Glutamatergic neuron (in vitro differentiated cells): ENCODE results near the gene TAF8. TPM values are rescaled to one million over a fixed set of nuclear protein-coding genes. Genes with fewer than 3 reads are reported as not detected.

Experiments used
- DNase-seq: peaks from one replicate; pipeline ENCODE4 v3.0.0; 2022
- H3K27ac Mint-ChIP-seq: one replicate; pipeline ENCODE4 v1.8.0; 2020; ENCODE audit warnings: mild to moderate bottlenecking, mixed read lengths, inconsistent platforms; ENCODE audit not compliant: unreplicated experiment
- H3K27me3 Mint-ChIP-seq: one replicate; pipeline ENCODE4 v1.8.0; 2020; ENCODE audit warnings: mild to moderate bottlenecking, moderate library complexity, mixed read lengths, inconsistent platforms; ENCODE audit not compliant: unreplicated experiment
- H3K36me3 Mint-ChIP-seq: one replicate; pipeline ENCODE4 v1.8.0; 2020; ENCODE audit warnings: mild to moderate bottlenecking, mixed read lengths, inconsistent platforms; ENCODE audit not compliant: unreplicated experiment
- H3K4me1 Mint-ChIP-seq: one replicate; pipeline ENCODE4 v1.8.0; 2020; ENCODE audit warnings: mild to moderate bottlenecking, low read depth, mixed read lengths, inconsistent platforms; ENCODE audit not compliant: unreplicated experiment
- H3K4me3 Mint-ChIP-seq: one replicate; pipeline ENCODE4 v1.8.0; 2020; ENCODE audit warnings: mild to moderate bottlenecking, mixed read lengths, inconsistent platforms; ENCODE audit not compliant: unreplicated experiment
- H3K9me3 Mint-ChIP-seq: one replicate; pipeline ENCODE4 v1.8.0; 2020; ENCODE audit warnings: mild to moderate bottlenecking, moderate library complexity, mixed read lengths, inconsistent platforms; ENCODE audit not compliant: unreplicated experiment
- CTCF ChIP-seq: fragments of 200-600 bp; sonication (generic); IDR thresholded peaks from one replicate; pipeline ENCODE4 v1.5.0; 2021; ENCODE audit not compliant: partially characterized antibody, unreplicated experiment
- total RNA-seq: library from RNA; stranded (reverse); fragmentation: NEBNext Ultra II Directional; extraction: Animal tissue kit (Norgen Biotek cat#: 25700); gene quantifications from one replicate; pipeline ENCODE4 v1.2.1, GENCODE V29; 2021; ENCODE audit not compliant: unreplicated experiment

Gene TAF8
- total RNA-seq, 1 donor from 2014 or later, result 16.2 TPM

GRCh38 chr6:42113936-42114636 is 63.8 kb downstream of the TAF8 start:
- H3K36me3 Mint-ChIP-seq, result no peaks in the 10 kb centered on the region
- DNase-seq, result no peak
- H3K27ac Mint-ChIP-seq, result no peak overlapping the region
- TF ChIP-seq CTCF, result no peak
- H3K4me3 Mint-ChIP-seq, result no peak overlapping the region
- peaks cover 4% of the 10 kb centered on the region for H3K27me3 Mint-ChIP-seq
- peaks cover 2% of the 10 kb centered on the region for H3K9me3 Mint-ChIP-seq
- H3K4me1 Mint-ChIP-seq, result no peaks in the 10 kb centered on the region

- H3K36me3 Mint-ChIP-seq, result no peaks in the 10 kb centered on the region
- peaks cover 1% of the 10 kb centered on the region for H3K9me3 Mint-ChIP-seq
- DNase-seq, result no peak
- H3K27ac Mint-ChIP-seq, result no peak overlapping the region
- H3K27me3 Mint-ChIP-seq, result peaks cover 4% of the 10 kb centered on the region
- no peaks in the 10 kb centered on the region for H3K4me1 Mint-ChIP-seq
- no peak overlapping the region for H3K4me3 Mint-ChIP-seq
- no peak for TF ChIP-seq CTCF
Measured at GRCh38 chr6:42117843-42118161, 67.5 kb downstream of the TAF8 start.

- Mint-ChIP-seq H3K27ac (no peak overlapping the region), H3K36me3 (no peaks in the 10 kb centered on the region), H3K4me1 (no peaks in the 10 kb centered on the region), H3K27me3 (peaks cover 4% of the 10 kb centered on the region), H3K4me3 (no peak overlapping the region), H3K9me3 (peaks cover 1% of the 10 kb centered on the region)
- DNase-seq, result no peak
- TF ChIP-seq CTCF, result no peak
Measured at GRCh38 chr6:42118162-42119001, 68.1 kb downstream of the TAF8 start.

- H3K9me3 Mint-ChIP-seq, result peaks cover 1% of the 10 kb centered on the region
- H3K27ac Mint-ChIP-seq, result no peak overlapping the region
- no peak for TF ChIP-seq CTCF
- no peaks in the 10 kb centered on the region for H3K4me1 Mint-ChIP-seq
- H3K4me3 Mint-ChIP-seq, result no peak overlapping the region
- H3K27me3 Mint-ChIP-seq, result peaks cover 4% of the 10 kb centered on the region
- DNase-seq, result no peak
- H3K36me3 Mint-ChIP-seq, result no peaks in the 10 kb centered on the region
Measured at GRCh38 chr6:42120895-42121865, 70.9 kb downstream of the TAF8 start.
